Fibroblast of peridontal ligament (primary cell): ENCODE measurements around the gene FAM162B.
"Not testable (repeated sequence)": the region's sequence is repeated elsewhere in the genome, so short reads cannot be mapped to it uniquely, and the experiment has no call there.

Experiments used
- DNase-seq: peaks from one replicate; pipeline ENCODE4 v3.0.0-alpha.2; 2010; ENCODE audit errors: extremely low read depth

The FAM162B gene

DNA sequence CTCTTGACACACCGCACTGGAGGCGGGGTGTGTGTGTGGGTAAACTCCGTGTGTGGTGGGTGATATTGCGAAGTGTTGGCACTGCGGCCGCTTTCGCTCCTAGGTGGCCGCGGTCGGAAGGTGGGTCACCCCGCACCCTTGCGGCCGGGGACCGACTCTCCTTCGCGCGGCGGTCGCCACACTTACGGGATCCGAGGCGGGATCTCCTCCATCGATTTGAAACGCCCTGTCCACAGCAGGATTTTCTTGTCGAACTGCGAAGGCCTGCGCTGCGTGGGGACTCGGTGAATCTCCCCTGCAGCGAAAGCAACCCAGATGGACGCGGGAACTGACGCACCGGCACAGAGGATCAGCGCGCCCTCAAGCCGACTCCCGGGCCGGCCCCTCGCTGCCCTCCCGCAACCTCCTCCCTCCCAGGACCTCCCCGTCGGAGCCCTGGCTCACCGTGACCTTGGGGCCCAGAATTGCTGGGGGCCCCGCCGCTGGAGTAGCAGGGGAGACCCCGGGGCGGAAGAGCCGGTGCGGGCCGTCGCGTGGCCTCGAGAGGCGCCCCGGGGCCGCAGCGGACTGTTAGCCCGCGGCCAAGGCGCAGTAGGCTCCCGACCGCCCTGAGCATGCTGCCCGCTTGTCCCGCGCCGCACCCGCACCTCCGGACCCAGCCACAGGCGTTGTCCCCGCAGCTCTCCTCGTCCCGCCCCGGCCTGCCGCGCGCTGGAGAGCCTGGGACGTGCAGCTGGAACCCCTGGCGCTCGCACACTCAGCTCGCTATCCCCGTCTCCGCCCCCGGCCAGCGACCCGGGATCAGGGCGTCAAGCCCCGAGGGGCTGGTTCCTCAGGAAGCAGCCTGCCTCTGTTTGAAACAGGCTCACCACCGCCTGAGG is at the start of gene FAM162B:
Gene FAM162B (minus strand): TSS at position 759 of the 881 bp plus-strand sequence. CDS start 143 bp downstream, at position 616.
- peak; percentile 33 for DNase-seq

DNA sequence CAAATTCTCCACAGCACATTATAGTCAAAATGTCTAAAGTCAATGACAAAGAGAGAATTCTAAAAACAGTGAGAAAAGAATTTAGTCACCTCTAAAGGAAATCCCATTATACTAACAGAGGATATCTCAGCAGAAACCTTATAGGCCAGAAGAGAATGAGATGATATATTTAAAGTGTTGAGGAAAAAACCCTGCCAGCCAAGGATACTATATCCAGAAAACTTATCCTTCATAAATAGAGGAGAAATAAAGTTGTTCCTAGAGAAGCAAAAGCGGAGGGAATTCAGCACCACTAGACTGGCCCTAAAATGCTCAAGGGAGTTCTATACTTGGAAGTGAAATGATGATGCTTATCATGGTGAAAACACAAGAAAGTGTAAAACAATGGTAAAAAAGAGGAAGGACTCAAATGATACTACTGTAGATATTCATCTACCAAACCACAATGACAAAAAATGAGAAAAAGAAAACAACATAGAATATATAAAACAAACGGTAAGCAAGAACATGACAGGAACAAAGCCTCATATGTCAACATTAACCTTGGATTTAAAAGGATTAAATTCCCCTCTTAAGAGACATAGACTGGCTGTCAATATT is 46.6 kb upstream of the FAM162B start:
- DNase-seq: no peak

DNA sequence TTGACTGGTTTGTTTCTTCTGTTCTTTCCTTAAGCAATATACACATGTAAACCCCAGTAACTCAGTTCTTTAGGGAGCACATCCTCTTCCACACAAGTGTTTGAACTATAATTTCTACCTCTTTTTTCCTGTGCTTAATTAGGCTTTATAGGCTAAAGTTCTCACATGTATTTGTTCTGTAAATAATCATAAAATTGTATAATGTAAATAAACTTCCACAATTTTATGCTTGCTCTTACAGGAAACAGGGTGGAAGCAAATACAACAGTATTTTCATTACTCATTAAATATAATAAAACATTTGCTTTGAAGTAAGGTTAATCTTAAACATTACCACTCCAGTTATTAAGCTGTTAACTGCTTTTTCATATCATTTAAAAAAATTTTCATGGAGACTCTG is 36.5 kb upstream of the FAM162B start:
- DNase-seq: no peak

DNA sequence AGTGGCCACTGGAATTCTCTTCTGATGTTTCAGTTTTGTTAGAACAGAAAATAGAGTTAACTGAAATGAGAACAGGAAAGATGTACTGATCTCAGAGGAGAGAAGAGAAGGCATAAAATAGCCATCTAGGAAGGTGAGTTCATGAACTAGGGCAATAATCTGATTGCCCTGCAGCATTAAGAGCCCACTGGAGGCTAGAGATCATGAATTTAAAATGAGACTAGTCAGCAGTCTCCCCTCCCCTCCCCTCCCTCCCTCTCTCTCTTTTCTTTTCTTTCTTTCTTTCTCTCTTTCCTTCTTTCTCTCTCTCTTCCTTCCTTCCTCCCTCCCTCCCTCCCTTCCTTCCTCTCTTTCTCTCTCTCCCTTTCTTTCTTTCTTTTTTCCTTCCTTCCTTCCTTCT is 34.4 kb upstream of the FAM162B start:
- no peak for DNase-seq

DNA sequence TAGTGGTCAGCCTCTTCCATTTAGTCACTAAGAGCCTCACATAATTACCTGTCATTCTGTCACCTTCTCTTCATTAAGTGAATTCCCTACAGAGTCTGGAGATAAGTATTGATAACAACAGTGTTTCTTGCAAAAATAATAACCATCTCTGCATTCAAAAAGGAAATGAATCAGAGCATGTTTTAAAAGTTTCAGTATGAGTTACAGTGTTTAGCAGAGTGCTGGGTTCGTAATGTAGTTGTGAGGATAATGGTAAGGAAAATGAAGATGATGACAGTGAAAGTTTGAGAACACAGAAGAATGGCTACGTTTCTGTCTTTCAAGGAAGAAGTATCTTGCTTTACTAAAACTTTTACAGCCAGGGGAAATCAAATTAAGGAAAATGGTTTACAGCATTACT is 32.1 kb upstream of the FAM162B start:
- DNase-seq: no peak

DNA sequence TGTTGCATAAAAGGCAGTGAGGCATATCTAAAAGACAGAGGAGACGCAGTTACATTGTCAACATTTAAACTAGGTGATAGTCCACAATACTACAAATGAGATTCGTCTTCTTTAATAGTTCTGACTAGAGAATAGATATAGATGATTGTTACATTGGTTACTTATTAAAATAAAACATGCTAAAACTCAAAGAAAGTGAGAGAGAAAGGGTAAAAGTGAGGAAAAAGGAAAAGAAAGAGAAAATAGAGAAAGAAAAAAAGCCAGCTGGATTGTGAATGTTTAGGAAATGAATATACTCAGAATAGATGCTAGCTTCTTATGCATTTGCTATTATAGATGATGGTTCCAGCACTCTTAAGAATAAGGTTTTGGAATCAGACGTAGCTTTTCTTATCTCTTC is 27.7 kb upstream of the FAM162B start:
- no peak for DNase-seq

DNA sequence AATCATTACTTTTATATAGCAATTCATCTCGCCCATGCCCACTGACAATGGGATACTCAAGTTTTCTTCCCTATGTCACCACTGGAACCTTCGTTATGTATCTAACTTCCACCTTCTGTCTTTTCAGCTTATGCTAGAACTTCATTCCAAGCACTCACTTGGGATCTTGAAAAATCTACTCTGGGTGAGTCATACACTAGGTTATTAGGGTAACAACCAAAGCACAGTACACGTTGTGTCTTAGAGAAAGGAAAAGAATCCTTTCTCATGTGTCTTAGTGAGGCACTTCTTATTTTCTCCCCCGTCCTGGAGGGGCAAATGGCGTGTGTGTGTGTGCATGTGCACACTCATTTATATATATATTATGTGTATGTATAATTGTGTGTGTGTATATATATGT is 18.3 kb upstream of the FAM162B start:
- DNase-seq: peak; percentile 22

DNA sequence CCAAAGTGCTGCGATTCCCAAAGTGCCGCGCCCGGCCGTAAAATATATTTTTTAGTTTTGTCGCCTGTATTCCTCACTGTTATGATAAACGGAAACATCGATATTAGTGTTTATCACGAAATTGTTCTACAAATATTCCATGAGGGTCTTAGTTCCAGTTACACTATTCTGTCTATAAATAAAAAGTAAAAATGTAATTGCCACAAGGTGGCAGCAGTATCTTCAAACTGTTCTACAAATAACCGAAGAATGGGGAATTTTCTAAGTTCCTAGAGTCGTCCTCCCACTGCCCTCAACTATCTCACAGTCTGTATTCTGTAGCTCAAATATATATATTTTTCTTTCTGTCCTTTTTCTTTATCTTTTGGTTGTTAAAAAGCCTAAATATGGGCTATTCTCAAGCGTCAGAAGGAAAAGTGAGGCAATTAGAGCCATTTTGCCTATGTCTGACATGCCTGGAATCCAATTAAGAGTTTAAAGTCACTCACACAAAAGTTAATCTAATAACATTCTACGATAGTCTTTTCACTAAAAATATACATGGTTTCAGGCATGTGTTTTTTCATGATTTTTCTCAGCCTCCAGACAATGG is 14.2 kb upstream of the FAM162B start:
- peak; percentile 70 for DNase-seq

DNA sequence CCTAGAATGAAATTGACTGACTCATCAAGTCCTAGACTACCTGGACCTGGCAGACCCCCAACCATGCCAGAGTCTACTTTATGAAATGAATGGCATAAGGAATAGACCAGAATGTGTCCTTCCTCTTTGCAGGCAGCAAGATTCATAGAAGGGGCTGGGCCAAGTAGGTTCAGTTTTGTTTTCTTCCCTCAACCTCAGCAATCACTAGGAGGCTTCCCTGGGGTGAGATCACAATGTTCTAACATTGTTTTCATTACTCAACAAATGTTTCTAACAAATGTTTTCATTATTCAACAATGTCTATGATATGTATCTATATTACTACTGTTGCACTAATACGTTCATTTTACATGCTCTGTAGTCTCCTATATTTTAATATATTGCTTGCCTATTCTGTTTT is 8.4 kb upstream of the FAM162B start:
- no peak for DNase-seq

DNA sequence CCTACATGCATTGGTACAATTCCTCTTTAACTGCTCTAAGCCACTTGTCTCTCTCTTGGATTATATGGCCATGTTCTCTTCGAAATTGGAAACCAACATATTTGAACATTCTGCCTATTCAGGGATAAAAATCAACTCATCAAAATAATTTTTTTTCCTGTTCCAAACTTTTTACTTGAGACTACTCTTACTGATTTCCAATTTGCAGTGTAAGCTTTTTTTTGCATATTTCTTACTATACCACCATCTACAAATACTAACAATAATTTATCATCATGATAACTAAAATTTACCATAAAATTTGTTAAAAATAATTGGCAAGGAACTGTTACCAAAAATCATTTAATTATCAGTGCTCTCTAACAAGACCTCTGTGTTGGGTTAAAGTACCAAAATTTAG is 6.9 kb upstream of the FAM162B start:
- DNase-seq: no peak

DNA sequence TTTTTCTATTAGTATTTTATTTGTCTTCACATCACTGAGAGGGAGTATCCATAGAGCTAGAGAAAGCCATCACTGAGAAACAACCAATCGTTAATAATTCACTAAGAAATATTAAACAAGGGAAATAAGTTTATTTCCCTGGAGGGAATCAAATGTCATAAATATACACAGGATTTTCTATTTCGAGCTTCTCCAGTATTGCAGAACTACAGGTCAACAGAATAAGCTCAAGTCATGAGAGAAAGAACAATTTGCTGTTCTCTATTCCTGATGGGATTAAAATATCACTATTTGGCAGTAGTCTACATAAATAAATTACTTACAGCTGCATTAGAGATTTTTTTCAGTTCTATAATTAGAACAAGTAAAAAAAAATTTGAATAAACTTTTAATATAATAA is 2.2 kb upstream of the FAM162B start:
- peak; percentile 16 for DNase-seq

DNA sequence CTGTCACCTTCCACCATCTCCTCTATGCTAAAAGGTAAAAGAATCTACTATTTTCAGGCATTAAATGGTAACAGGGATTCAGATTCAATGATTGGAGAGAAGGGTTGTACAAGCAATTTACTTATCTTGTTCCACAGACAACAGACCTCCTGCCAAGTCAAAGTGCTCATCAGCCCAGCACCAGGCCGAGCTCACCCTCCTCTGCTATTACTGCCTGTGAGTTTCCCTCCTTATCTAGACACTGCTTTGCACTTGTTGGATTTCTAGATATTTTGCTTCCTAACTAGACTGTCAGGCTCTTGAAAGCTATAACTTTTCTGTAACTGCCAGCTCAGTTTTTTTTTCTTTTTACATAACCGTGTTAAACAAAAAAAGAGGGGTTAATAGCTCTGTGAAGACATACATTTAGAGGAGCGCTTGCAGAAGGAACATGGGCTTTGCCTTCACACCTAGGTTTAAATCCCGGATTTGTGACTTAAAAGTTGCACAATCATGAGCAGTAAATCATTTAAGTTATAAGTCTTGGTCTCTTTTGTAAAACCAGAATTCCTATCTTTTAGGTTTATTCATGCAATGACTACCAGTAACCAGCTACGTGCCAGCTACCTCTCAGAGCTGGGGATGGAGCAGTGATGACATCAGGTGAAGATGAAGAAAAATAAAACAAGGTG is 1.1 kb upstream of the FAM162B start:
- DNase-seq: no peak

DNA sequence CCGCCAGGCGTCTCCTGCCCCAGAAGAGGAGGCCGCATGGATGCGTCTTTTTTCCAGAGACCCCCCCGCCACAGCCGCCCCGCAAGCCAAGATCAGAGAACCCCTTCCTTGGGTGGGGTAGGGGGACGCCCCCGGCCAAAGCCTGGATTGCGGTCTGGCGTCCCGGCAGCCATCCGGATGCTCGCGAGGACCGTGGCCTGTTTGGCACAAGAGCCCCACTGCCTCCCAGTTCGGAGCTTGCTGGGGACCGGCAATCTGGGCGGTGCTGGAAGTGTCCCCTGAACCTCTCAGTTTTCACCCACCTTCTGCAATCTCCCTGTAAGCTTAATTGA is 924 bp downstream of the FAM162B start:
- peak; percentile 40 for DNase-seq

DNA sequence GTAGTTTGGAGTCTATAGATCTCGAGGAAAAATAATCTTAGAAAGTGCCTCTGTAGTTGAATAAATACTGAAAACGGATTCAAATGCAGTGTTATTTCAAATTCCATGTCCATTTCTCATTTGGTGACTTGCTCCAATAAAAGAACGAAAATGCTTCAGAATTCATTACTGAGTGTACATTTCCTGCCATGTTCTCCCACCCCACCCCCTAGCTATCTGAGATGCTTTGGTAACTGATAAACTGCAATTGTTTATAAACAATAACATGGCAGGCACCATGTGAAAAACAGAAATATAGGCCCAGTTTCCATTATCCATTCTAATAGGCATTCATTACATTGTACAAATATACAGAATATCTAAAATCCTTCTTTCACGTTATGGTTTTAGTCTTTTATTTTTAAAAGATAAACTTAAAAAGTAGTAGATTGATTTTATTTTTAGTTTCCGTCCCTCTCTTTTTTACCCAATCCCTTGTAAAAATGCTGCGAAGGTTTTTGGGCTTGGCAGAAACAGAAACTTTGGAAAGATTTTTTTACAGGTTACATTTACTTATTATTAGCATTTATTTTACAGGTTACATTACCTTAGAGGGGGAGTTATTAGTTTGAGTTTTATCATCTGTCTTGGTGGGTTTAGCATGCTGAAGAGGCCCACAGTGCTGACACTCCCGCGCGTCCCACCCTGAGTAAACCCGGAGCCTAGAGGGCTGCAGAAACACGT is 1.5 kb downstream of the FAM162B start:
- peak; percentile 45 for DNase-seq

DNA sequence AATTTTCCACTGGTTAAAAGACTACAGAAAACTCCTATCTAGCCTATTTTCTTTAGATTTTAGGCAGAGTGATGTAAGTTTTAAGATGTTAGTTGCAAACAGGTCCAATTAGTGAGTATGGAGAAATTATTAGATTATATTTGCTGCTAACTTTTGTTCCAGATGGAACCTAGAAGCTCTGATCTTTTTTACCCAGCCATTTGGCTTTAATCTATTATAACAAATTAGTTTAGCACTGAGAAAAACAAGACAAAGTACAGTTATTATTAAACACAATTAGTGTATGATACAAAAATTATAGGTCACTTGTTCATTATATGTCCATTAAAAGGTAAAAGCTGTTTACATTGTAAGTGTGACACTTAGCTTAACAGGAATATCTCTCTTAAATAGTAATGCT is 2.5 kb downstream of the FAM162B start:
- DNase-seq: no peak

DNA sequence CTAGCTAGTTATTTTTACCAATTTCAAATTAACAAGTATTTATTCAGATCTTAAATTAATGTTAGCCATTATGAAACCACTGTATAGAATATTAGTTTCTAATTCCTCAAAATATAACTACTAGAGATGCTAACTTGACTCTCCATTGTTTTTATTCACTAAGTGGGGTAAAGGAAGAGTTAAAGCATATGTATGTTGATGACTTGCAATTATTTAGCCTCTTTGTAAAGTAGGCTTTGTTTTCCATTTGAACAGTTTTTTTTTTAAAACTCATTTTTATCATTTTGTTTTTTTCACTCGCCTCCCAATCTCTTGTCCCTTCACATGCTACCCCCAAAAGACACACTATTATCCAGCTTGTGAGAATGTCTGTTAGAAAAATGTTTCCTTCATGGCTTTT is 3.3 kb downstream of the FAM162B start:
- no peak for DNase-seq

DNA sequence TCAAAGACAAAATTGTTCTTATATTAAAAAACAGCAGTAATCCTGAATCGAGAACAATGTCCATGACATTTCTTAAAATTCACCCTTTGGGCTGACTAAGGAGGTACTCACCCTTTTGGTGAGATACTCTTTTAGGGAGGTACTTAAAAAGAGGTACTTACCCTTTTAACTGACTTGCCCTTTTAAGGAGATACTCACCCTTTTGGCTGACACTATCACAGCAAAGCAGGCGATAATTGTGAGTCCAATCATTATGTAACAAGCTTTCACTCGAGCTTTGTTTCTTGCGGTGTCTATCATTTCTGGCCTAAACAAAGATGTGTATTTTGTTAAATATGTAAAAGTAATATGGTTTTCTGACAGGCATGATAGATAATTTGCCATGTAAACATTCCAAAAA is 3.7 kb downstream of the FAM162B start:
- DNase-seq: peak; percentile 5

DNA sequence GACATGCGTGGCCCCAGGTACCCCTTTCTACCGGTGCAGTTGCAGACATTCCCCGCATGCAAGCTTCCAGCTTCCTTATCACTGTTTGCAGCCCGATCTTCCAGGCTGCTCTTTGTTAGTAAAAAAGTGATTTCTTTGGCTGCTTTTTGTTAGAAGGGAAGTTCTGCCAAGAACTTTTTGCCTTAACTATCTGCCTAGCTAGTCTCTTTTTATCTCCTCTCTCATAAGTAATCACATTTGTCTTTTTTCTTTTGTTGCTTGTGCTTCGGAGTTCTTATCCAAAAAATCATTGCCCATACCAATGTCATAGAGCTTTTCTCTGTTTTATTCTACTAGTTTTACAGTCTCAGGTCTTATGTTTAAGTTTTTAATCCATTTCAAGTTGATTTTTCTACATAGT is 20.3 kb downstream of the FAM162B start:
- no peak for DNase-seq

DNA sequence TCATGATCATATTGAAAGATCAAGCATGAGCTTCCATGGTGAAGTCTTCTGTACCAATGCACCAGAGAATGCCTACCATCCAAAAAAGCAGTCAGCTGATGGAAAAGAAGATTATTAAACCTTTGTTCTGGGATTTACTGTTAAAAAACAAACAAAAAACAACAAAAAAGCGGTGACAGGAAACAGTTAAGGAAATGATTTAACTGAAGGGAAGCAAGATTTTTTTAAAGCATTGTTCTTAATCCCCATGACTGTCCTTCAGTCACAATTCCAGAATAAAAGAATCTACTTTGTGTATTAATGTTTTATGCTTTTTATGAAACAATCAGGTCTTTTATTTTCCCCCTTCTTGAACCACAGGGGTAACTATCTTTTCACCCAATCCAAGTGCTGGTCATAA is 23.9 kb downstream of the FAM162B start:
- DNase-seq: no peak

DNA sequence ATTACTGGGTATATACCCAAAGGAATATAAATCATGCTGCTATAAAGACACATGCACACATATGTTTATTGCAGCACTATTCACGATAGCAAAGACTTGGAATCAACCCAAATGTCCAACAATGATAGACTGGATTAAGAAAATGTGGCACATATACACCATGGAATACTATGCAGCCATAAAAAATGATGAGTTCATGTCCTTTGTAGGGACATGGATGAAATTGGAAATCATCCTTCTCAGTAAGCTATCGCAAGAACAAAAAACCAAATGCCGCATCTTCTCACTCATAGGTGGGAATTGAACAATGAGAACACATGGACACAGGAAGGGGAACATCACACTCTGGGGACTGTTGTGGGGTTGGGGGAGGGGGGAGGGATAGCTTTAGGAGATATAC is 25.0 kb downstream of the FAM162B start:
- DNase-seq: not testable (repeated sequence)

DNA sequence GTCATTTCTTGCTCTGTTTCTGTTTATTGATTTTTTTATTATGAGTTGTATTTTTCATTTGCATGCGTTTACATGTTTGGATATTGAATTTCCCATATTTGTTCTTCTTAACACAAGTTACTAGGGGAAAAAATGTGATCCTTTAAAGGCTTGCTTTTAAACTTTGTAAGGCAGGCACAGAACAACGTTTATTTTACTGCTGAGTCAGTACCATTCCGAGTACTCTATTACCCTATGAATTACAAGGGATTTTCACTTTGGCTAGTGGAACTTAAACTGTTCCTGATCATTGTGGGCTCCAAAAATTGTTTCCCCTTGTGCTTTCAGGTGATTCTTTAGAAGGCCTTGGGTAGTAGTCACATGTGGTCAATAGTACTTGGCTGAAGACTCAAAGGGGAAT is 28.5 kb downstream of the FAM162B start:
- DNase-seq: peak; percentile 4

DNA sequence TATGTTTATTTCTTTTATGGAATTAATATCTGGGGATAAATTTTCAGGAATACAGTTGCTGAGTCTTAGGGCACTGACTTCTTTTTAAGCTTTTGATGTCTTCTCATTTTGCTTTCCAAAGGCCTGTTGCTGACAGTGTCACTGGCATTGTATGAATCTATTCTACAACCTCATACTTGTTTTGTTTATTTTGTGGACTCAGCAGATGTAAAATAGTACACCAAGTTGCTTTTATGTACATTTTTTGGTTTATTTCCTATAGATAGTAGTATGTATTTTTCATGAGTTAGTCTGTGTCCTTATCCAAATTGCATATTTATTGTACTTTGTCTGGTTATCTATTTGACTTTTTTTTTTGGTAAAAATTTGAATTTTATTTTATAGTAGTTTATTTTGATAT is 35.0 kb downstream of the FAM162B start:
- DNase-seq: no peak
